HG03571 (cell line): Measurements from ENCODE around the gene MEF2D.

ENCODE experiments used
- ATAC-seq: cut with Tn5 transposase; IDR thresholded peaks from one replicate; pipeline ENCODE4 v1.9.1; 2021; ENCODE audit not compliant: unreplicated experiment

Gene MEF2D

DNA sequence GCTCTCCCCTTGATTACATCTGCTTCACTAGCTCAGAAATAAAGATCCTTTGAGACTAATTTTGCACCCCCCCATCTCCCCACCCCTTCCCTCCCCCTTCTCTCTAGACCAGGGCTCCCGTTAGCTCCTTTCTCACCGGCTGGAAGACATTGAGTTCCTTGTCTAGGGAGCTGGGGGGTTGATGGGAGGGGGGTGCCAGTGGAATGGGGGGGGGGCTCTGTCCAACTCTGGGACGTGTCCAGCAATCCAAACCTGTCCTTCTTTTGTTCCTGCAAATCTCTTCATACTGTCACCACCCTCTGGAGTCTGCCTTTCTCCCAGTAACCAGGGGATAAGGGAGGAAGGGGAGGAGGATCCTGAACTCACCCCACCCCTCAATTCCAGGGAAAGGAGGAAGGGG lies 69.7 kb downstream of the MEF2D start:
- ATAC-seq, result no peak

DNA sequence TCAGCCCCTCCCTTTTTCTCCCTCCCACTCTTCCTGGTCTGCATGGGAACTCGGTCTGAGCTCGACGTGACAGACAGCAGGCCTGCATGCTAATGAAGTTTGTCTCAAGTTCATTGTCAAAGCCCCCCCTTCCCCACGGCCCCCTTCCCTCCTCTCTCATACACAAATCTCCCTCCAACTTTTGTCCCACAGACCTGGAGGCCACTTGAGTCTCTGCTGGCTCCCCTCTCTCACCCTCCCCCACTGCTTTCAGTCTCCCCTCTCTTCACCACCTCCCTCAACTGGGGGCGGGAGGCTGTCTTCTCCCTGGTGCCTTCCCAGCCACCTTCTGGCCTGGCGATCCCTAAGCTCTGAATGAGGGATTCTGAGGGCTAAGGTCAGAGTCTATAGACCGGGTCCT lies 70.3 kb downstream of the MEF2D start:
- ATAC-seq, result no peak

DNA sequence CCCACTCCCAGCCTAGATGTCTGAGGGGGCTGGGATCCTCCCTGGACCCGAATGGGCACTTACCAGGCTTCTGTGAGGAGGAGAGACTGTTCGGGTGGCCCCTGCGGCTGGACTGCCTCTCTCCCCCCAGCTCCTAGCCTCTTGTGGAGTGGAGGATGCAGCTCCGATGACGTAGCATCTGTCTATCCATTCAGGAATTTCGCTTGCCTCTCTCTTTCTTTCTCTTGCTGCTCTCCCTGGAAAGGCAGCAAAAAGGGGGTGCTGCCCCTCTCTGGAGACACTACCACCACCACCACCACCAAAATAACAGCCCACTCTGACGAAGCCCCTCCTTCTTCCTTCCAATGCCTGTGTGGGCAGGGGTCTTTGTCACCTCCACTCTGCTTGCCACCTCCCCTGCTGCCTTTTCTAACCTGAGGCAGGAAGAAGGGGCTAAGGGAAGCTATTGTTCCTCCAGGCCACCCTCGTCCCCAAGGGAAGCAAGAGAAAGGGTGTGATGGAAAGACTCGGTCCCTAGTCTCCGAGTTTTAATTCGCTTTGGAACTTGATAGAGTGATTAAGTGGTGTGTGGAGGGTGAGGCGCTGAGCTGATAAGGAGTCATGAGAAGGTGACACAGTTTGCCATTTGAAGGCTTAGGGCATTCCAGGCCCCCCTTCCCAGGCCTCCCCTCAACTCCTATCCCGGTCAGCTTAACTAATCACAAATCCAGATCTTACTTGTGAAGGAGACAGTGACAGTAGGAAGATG lies 71.1 kb downstream of the MEF2D start:
- ATAC-seq, result no peak

DNA sequence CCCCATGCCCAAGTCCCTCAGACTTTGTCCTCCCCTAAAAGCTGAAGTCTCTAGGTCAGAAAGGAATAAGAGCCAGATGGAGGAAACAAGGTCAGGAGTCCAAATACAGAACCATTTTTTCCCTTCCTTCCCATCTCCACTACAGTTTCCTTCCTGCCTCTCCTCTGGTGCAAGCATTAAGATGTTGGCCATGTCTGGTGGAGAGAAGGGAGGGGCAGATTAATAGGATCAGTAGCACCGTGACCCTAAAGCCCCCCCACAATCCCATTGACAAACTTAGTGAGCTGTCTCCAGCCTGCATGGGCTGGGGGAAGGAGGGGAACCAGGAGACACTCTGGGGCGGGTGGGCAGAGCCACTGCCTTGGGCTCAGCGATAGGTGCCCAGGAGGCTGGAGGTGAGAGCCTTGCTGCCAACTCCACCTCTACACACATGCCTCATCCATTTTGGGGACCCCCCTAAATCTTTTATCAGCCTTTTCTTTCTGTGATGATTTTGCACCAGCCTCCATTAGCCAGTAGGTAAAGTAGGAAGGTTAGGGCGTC lies 71.8 kb downstream of the MEF2D start:
- ATAC-seq, result no peak

DNA sequence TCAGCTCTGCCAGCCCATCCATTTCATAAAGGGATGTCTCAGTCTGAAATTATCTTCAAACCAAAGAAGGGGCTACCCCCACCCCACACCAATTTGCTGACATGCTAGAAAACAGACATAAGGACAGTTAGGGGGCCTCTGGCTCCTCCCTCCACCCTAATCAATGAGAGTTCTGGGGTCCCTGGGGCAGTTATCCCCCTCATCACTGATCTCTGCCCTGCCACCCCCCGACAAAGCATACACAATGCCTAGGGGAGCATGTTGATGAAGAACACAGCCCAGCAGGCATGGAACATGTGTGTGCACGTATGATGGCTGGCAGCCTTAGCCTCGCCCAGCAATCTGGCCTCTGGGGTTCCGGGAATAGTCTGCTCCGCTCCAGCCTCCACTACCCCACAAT lies 72.6 kb downstream of the MEF2D start:
- ATAC-seq, result no peak

DNA sequence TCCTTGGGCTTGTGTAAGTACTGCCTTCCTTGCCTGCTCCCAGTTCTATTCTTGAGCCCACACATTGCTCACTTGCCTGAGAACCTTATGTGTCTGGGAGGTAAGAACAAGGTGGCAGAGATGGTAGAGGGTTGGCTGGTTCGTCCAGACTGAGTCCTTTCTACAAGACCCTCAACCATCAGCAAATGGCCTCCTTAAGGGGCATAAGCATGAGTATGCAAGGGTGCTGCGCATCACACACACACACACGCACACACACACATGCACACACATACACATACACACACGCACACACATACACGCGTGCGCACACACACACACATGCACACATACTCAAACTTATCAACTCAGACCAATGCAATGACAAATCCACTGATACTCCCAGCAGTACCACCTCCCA lies 74.6 kb downstream of the MEF2D start:
- ATAC-seq, result no peak

DNA sequence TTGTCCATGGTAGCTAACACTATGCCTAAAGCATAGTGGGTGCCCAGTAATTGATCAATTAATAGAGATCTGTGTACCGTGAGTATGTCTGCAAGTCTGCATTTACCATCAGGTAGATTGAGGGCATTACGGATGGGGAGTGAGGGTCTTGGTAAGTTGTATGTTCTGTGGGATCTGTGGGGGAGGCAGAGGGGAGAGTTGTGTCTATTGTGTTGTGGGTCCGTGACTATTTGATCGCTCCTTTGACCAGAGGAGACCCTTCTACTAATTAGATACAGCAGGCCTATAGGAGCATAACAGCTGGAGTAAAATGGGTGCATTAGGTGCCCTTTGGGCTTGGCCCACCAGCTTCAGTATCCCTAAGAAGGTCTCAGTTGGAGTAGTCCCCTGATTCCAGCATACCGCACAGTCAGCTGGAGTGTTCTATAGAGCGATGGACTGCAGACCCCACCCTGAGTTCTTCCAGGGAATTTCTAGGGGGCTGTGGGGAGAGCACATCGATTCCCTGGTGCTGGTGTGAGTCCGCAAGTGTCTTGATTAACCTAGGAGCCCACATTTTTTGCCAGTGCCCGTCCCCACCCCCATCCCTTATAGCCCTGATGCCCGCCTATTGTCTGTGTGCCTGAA lies 75.7 kb downstream of the MEF2D start:
- no peak for ATAC-seq

DNA sequence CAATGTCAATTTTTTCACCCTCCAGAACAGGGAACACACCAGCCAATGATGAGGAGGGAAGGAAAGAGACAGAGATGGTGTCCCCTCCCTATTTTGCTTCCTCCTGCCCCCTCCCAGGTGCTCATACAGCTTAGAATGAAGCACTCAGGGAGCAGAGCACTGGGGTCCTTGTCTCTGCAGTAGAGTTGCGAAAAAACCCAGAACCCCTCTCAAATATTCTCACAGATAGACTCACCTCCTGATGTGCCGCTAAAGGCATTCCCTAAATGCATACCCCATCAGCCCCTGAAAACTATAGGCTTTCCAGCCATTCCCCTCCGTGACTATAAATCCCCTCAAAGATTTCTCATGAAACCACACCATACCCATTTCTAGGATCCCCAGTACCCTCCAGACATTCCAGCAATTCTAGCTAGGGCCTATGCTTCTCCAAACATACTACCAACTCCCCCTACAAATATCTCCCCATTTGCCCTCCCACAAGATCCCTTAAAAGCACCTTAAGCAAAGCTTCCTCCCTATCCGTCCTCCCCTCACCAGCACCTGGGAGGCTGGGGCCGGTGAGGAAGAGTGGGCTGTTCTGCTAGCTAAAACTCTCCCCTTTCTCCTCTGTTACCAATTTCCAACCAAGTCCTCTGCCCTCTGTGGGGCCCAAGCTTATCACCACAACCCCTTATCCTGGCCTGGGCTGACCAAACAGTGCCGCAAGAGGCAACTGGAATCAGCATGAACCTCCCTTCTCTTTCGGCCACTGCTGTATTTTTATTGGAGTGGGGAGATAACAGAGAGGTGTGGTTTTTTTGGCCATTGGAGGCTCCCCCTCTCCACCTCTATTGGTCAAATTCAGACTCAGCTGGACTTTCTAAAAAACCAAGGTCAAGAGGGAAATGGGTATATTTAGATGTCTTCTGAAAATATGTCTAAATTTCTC lies 76.9 kb downstream of the MEF2D start:
- ATAC-seq, result no peak

DNA sequence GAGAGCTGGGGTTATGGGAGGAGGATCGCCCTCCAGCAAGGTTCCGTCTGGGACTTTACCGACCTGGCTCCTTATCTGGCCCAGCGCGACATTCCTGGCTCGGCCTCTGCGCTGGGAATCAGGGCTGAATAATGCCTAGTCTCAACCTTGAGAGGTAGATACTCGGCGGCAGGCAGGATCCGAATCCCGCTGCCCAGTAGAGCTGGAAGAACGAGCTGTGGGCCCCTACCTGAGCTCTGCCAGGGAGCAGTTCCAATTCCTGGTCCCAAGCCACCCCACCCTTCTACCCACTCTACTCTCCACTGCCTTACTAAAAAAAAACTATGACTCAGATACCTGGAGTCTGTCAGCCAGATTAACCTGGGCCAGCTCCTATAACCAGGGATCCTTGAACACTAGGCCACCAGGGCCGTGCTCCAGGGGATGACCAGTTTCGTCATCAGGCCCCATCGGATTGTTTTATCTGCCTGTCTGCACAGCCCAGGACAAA lies 77.9 kb downstream of the MEF2D start:
- no peak for ATAC-seq

DNA sequence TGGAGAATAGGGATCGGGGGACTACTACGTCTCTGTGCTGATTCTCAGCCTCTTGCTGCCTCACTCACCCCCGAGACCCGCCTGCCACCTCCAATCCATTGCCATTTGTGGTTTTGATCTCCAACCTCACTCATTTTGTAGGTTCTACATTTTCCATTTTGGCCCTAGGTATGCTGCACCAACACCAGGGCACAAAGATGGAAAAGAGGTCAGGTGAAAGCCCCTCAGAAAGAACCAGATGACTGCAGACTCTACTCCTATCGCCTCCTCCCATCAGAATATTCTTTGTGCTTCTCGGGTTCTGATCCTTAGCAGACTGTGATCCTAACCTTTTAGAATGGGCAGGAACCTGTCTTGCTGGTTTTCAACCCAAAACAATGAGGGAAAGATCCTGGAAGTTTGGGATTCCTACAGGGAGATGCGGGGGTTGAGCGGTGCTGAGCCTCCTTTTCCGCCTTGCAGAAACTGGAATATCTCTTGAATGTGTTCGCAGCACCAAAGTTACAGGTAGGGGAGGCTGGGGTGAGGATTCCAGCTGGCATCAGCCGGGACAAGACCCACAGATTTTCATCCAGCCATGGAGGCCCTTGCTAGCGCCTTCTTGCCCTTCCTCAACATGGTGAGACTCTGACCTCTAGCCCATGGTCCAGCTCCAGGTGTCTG lies 78.5 kb downstream of the MEF2D start:
- ATAC-seq, result no peak

DNA sequence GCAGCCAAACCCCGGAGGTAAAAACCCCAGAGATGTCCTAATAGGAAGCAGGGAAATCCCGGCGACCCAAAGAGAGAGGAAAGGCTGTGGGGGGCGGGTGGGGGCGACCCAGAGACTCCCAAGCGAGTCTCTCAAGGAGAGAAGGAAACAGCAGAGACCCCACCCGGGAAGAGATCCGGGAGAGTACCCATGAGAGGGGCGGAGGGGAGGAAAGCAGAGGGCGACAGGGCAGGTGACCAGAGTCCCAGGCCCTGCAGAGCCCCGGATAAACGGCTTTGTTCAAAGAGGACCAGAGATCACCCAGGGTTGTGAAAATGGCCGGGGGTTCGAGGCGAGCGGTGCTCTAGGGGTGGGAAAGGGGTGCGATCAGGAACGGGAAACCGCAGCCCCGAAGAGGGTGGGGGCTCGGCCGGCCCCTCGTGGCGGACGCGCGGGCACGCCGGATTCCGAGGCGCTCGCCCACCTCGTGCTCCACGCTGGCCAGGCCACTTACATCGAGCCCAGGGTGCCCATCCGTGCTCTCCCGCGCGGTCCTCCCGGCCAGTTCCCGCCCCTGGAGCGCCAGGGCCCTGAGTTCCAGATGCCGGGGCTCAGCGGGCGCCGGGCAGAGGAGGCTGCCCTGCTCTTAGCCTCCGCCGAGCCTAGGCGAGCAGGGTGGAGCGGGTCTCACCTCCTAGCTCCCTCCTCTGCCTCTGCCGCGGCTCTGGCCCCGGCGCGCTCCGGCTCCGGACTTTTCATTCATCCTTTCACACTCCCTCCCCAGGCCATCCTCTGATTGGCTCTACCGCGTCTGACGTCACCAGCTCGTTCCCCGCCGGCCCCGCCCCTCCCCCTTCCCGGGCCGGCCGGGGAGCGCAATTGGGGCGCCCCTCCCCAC lies 79.3 kb downstream of the MEF2D start:
- peak; percentile 71 for ATAC-seq

DNA sequence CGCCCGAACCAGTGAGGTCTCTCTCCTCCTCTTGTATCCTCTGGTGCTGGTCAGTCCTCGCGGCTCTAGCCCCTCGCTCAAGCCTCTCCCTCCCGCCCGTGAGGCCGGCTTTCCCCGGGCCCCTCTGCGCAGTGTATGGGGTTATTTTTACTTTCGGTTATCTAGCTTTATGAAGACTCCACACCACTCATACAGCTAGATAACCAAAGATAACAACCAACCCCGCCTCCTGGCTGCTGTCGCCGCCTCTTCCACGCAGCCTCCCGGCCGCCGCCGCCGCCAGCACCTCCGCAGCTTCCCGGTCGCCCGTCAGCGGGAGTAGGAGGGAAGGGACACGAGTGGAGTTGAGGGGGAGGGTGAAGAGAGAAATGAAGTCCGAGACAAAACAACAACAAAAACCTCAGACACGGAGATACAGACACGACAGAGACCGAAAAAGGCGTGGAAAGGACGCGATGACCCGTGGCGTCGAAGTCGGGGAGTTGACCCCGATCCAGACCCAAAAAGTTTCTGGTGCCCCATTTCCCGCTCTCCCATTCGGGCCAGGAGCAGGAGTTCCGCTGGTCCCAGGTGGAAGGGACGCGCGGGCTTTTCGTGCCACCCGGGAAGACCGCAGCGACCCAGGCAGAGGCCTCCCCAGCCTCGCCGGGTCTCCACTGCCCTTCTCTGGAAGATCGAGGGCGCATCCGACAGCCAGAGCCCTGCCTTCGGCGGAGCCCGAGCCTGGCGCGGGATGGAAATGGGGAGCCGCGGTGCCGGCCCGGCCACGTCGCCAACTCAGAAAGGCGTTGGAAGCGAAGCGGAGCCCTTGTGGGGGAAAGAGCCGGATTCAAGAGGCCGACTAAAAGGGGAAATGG lies 80.1 kb downstream of the MEF2D start:
- ATAC-seq, result no peak

DNA sequence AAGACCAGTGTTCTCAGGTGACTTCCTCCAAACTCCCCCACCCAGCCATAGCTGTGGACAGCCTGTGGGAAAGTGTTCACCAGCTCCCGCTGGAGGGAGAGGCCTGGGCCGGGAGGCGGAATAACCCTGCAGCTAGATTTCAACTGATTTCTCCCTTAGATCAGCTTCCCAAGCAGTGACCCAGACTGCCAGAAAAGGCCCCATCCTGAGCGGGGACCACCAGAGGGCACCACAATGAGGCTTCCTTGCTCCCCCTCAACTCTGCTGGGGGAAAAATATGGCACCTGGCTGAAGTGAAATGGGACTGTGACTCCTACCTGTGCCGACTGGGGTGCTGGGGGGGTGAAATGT lies 80.7 kb downstream of the MEF2D start:
- ATAC-seq, result no peak

DNA sequence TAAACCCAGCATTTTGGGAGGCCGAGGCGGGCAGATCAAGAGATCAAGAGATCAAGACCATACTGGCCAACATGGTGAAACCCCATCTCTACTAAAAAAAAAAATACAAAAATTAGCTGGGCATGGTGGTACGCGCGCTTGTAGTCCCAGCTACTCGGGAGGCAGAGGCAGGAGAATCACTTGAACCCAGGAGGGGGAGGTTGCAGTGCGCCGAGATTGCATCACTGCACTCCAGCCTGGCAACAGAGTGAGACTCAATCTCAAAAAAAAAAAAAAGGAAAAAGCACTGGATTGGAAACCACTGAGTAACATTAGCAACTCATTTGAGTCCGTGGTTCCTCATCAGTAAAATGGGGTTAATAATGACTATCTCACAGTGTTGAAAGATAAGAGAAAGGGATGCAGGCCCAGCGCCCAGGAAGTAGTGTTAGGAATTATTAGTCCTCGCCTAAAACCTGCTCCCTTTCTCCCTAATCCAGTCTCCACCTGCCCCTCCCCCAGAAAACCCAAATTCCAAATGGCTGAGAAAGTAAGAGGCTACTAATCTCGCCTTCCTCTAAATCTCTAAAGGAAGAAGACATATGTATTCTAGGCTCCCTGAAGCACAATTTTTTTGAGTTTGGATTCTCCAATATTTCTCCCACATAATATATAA lies 82.0 kb downstream of the MEF2D start:
- ATAC-seq, result no peak

DNA sequence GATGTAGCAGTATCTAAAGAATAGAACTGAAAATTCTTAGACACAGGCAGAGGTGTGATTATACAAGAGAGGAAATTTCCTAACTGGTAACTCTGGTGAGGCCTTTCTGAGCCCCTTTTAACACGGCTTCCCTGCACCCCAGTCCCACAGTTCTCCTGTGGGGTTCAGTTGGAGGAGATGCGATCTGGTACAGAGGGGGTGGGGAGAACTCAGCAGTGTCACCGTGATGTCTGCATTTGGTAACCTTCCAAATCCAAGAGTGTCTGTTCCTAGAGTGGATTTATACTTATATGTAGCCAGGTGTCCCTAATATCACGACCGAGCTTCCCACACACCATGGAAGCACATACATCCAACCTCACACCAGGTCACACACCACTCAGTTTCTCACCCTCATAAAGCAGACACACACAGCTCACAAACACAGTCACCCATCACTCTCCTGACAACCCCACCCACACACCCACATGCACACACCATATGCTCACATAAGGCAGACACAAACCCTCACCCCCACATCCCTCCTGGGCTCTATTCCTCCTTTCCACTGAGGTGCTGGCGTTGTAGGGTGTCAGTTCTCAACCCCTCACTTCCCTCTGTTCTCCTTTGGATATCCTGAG lies 83.1 kb downstream of the MEF2D start:
- no peak for ATAC-seq

DNA sequence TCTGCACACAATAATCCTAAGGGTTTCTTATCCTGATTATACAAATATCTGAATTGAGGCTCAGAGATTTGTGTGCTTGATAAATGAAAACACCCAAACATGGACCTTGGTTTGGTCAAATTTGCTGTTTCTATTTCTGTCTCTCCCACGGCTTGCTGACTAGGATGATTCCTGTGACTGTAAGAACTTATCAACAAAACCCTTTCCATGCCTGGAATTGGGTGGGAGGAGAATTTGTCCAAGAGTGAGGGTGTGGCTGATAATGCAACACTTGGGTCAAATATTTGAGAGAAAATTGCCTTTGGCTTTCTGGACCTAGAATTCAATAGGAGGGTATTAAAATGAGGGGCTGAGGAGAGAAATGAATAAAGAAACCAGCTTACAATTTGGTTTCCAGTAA lies 83.6 kb downstream of the MEF2D start:
- ATAC-seq, result no peak

DNA sequence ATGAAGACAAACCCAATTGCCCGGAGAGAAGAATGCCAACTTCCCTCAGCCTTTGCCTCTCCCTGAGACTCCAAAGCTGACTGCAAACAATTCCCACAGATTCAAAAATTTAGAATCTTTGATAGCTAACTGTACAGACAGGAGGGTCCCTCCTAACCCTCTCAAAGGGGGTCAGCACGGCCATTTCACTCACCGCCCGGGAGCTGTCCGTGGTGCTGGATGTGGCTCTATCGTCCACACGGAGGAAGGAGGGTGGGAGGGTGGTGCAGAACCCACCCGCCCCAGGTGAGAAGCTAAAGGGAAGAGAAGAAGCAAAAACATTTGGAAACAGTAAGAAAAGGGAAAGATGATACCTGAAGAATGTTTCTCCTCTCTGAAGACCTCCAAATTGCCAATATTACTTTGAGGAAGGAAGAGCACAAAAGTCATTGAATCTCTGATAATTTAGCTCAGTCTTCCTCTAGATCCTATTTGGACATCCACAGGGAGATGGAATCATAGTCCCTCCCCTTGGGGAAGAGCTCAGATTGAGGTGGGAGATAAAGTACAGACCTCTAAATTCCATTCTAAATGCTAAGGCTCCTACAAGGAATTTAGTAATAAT lies 86.0 kb downstream of the MEF2D start:
- ATAC-seq, result no peak
